ENCODE measurements around the gene TMEM39B.
"Not testable (repeated sequence)": the region's sequence is repeated elsewhere in the genome, so short reads cannot be mapped to it uniquely, and the experiment has no call there.

Gene TMEM39B

DNA sequence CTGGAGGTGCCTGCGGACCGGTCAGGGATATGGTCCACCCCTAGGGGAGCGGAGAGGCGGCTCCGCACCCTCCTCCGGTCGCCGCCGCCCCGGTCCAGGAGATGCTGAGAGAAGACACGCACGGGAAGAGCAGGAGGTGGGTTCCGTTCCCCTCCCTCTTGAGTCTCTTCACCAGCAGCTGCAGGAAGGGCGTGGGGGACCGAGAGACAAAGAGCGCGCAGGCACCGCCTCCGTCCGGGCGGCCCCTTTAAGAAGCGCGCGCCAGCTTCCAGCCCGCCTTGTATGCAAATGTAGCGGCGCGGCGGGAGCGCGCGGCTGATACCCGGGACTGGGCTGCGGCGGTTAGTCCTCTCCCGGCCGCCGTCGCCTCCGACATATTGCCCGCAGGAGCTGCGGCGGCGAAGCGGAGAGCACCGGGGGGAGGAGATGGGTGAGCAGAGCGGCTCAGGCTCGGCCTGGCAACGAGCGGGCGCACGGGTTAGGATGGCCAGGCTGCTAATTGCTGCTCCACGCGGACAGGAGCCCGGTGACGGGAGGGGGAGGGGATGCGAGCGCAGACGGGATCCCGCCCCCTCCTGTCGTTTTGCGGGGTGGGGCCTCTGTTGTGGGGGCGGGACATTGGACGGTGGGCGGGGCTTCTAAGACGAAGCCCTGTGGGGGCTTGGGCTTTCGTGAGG, at the start of gene TMEM39B:
Gene TMEM39B (plus strand): TSS at position 318 of the 677 bp plus-strand sequence. CDS start 109 bp downstream, at position 427.
- DNase-seq (ENCODE audit: low spot score), result peak; percentile 95

DNA sequence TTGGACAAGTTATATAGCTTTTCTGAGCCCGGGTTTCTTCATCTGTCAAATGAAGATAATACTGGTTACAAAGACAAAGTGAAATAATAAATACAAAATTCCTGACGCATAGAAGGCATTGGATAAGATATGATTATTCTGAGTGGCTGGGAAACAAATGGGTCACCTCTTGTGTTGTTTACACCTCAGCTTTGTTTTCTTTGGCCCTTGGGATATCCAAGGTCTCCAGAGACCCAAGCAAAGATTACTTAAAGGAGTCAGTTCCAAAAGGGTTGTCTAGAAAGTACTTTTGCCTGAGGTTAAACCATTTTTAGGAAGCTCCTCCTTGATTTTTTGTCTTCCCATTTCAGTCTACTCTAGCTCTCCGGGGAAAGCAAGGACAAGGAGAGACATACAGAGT, 49.4 kb upstream of the TMEM39B start:
- DNase-seq (ENCODE audit: low spot score), result no peak

DNA sequence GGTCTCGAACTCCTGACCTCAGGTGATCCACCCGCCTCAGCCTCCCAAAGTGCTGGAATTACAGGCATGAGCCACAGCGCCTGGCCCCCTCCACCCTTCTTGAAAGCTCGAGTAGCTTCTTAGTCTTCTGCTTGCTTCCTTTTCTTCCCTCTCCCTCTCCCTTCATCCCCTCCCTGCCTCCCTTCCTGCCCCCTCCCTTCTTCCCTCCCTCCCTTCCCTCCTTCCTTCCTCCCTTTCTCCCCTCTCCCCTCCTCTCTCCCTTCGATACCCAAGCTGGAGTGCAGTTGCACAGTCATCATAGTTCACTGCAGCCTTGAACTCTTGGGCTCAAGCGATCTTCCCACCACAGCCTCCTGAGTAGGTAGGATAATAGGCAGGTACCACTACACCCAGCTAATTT, 47.2 kb upstream of the TMEM39B start:
- DNase-seq (ENCODE audit: low spot score), result no peak

DNA sequence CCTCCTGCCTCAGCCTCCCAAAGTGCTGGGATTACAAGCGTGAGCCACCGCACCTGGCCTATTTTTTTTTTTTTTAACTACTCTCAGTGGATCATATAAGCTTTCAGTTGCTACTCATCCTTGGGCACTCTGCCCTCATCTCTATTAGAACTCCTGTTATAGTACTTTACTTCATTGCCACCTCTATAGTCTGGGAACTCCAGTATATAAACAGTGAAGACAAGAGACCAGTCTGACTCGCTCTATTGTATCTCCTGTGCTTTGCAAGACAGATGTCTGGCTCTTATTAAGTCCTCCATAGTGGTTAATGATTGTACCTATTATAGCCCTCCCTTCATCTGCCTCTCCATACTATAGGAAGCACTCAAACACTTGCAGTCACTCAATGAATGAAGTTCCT, 44.0 kb upstream of the TMEM39B start:
- no peak for DNase-seq (ENCODE audit: low spot score)

DNA sequence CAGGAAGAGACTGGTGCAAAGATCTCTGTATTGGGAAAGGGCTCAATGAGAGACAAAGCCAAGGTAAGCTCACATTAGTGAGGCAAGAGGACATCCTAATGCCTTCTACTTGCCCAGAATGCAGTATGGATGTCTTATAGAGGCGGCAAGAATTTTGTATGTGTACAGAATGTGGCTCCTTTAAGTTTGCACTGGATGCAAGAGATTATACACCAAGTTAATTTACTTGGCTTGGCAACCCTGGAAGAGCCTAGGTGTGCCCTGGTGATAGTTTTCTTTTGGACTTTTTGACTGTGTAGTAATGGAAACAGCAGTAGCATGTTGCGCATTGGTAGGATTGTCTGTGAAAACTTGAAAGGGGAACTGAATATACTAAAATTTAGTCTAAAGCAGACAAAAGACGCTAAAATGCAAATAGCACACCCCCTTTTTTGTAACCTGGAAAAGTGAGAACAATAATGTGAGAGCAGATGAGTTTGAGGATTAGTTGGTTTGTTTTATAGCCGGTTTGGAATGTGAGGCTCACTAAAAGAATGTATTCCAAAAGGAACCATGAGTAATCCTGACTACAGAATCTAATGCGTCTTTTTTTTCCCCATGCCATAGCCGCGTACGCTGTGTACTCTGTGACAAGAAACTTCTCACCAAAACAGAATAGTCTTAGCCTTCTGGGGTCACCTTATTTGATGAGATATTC, 41.0 kb upstream of the TMEM39B start:
- DNase-seq (ENCODE audit: low spot score), result no peak

DNA sequence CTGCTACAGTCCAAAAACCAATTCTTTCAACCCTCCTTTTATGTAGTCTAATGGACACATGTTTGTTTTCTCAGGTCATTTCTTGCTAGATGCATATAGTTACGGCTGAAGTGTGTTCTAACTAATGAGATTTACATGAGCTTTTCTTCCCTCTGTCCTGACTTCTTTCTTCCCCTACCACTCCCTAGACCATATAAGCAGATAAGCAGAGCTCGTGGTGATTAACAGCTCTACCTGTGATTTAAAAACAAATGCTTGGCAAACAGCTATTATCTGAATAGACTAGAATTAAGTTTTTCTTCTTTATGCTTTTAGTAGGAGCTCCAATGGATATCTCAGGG, 40.5 kb upstream of the TMEM39B start:
- DNase-seq (ENCODE audit: low spot score), result no peak

DNA sequence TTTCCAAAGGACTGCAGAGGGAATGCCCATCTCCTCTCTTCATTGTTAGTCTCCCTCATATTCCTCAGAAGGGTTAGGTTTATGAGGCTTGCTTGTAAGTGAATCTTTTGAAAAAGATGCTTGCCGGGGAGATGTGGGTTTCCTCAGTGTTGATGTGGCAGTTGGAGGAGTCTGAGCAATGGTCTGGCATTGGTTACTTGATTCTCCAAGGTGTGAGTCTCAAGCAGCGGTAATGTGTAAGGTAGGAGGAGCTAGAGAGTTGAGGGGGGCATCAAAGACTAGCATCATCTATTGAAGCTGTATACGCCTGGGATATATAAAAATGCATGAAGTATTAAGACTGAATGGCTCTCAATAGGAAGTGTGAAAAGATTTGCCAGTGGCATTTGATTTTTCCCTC, 37.6 kb upstream of the TMEM39B start:
- DNase-seq (ENCODE audit: low spot score), result no peak

DNA sequence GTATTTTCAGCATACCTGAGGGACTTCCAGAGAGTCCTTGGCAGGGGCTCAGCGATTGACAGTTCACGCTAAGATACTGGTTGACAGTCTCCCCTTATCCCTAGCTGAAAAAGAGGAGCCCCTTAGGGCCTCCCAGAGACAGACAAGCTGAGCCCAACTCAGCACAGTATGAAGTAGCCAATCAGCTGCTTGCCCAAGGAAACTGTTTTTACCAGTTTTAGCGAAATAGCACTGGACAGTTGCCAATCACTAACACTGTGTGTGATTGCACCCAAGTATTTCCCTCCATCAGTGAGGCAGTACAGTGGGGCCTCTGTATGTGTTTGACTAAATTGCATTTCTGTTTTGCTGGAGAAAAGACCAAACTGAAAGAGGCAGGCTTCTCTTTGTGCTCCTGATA, 32.0 kb upstream of the TMEM39B start:
- no peak for DNase-seq (ENCODE audit: low spot score)

DNA sequence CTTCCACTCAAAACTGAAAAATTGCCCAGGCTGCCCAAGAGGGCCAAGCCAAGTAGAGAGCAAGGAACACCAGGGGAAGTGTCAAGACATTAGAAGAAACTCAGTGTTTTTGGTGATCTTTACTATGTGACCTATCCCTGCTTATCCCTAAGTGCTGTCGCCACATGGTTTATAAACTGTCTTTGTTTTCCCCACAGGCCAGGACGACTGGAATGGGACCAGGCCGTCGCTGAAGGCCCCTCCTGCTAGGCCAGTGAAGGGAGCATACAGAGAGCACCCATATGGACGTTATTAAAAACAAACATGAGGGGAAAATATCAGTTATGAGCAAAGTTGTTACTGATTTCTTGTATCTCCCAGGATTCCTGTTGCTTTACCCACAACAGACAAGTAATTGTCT, 30.4 kb upstream of the TMEM39B start:
- no peak for DNase-seq (ENCODE audit: low spot score)

DNA sequence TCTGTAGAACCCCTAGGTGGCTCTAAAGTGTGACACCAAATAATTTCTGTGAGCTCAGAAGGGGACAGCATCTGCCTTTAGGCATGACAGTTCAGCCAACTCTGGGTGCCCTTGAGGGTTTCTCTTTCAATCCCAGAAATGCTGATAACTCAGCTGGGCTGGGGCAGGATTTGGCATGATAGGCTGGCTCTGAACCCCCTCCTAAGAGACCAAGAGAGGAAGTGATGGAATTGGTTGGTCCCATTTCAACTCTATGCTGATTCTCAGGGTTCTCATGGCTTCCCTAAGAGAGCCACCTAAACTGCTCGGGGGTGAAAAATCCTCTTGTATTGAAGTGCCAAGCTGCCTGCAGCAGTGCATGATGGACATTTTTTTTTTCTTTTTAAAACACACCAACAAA, 28.5 kb upstream of the TMEM39B start:
- no peak for DNase-seq (ENCODE audit: low spot score)

DNA sequence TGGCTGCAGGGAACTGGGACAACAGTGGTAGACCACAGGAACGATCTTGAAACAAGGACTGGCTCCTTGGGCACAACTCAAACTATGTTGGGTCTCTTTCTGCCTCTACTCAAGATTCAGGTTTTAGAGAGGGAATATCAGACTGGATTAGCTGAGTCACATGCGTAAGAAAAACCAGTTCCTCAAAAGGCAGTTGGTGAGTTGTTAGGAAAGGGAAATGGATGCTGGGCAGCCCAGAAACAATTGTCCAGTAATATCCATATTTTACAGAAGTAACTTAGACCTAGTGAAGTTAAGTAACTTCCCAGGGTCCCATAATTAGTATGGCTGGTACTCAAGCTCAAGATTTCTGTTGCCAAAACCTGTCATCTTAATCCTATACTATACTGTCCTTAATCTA, 27.0 kb upstream of the TMEM39B start:
- DNase-seq (ENCODE audit: low spot score), result no peak

DNA sequence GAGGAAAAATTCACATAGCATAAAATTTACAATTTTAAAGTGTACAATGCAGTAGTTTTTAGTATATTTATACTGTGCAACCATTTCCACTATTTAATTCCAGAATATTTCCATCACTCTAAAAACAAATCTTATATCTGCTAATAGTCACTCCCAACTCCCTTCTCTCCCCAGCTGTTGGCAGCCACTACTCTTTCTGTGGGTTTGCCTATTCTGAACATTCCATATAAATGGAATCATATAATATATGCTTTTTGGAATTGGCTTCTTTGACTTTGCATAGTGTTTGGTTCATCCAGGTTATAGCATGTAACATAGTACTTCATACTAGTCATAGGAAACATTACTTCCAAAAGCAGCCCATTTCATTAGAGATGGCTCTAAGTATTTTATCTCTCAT, 25.0 kb upstream of the TMEM39B start:
- no peak for DNase-seq (ENCODE audit: low spot score)

DNA sequence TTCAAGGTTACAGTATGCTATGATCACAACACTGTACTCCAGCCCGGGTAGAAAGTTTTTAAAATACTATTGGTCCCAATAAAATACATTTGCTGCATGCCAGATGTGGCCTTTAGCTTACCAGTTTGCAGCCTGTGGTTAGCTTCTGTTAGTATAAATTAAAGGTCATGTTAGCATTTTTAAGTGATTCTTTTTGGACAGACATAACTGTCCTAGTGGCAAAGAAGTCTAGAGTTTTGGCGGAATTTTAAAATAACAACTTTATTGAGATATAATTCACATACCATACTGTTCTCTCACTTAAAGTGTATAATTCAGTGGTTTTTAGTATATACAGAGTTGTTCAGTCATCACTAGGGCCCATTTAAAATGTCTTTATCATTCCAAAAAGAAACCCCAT, 24.3 kb upstream of the TMEM39B start:
- no peak for DNase-seq (ENCODE audit: low spot score)

DNA sequence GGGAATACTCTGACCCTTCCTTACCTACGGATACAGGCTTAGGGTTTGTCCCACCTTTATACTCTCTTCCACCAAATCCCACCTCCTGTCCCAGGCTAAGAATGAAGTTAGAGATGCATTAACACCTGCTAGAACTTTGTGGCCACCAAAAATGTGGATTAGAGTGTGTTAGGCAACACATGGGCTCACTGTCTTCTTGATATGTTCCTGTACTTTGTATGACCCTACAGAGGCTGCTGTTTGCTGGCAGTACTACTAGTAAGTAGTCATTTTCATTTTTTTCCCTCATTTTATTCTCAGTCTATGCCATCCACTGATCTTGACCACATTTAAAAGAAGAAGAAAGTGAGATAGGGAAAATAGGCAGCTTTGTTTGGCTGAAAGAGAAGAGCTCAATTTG, 21.0 kb upstream of the TMEM39B start:
- DNase-seq (ENCODE audit: low spot score), result no peak

DNA sequence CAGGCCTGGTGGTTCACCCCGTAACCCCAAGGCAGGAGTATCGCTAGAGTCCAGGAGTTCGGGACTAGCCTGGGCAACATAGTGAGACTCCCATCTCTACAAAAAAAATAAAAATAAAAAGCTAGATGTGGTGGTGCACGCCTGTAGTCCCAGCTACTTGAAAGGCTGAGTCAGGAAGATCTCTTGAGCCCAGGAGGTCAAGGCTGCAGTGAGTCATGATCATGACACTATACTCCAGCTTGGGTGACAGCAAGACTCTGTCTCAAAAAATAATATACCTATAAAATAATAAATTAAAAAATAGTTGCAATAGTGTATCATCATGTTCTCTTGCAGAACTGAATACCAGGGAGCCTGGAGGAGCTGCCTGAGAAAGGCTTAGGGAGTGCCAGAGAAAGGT, 19.9 kb upstream of the TMEM39B start:
- DNase-seq (ENCODE audit: low spot score), result no peak

DNA sequence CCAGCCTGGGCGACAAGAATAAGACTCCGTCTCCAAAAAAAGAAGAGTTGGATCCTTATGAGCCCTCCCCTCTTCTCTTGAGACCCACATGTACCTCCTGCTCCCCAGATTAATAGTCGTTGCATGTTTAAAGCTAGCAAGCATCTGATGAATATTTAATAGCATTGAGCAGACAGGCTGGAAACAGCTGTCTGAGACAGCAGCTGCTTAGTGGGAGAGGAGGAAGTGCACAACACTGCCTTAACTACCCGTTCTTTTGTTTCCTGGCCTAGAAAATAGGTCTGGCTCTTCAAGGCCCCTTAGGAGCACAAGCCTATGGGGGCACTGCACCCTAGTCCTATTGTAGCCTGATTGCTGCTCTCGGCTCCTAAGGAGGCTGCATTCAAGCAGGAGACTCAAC, 17.3 kb upstream of the TMEM39B start:
- no peak for DNase-seq (ENCODE audit: low spot score)

DNA sequence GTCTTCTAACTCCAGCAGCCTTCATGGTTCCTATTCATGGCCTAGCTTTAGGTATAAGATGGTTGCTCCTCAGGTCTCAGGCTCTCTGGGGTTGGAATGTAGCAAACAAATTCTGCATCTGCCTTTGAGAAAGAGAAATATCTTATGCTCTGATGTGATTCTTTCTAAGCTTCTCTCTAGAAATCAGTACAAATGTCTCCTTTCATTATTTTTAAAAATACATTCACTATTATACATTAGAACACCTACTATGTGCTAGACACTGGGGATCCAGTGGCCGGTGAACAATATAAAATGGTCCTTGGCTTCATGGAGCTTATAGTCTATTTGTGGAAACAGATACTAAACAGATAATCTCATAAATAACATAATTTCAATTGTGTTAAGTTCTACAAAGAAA, 16.1 kb upstream of the TMEM39B start:
- DNase-seq (ENCODE audit: low spot score), result no peak

DNA sequence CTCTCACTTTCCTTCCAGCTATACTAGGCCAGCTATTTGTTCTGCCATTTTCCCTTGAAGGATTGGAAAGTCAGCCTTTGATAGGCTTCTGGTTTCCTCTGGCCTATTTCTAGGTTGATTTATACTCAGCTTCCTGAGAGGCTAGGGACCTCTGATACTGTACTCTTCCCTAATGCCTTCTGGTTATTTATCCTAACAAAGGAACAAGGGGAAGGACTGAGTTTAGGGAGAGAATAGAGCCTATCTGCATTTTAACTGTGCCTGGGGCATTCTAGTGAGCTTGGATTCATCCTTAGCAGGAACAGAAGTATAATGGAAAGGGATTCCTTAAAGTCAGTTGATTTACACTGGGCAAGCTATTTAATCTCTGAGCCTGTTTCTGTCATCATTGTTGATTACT, 11.8 kb upstream of the TMEM39B start:
- no peak for DNase-seq (ENCODE audit: low spot score)

DNA sequence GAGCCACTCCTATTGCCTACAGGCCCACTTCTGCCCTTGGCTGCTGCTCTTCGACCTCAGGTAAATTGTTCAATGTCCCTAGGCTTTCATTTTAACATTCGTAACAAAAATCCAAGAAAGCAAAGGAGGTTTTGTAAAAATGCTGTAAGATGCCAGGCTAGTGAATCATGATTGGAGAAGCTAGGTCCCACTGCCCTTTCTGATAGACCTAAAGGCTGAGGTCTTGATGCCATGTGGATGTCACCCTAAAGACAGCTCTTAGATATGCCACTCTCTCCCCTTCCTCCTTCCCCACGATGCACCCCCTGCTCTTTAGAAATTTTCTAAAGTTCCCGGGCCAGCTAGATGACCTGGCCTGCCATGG, 9.9 kb upstream of the TMEM39B start:
- no peak for DNase-seq (ENCODE audit: low spot score)

DNA sequence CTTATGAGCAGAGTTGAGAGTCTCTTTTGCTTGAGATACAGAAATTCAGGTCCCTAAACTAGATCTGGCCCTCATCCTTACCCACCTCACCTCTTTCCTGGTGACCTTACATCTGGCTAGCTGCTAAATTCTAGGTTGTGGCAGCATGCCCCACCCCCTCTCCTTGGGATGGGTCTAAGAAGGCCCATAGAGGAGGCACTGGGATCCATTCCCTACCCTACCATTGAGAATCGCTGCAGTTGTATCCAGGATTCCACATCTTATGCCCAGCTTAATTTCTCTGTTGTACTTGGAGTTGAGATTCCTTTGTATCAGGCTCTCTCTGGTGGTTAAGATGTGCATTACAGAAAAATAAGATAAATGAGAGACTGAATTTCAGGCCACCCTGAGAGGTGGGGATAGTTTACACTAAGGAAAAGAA, 9.5 kb upstream of the TMEM39B start:
- peak; percentile 16 for DNase-seq (ENCODE audit: low spot score)

DNA sequence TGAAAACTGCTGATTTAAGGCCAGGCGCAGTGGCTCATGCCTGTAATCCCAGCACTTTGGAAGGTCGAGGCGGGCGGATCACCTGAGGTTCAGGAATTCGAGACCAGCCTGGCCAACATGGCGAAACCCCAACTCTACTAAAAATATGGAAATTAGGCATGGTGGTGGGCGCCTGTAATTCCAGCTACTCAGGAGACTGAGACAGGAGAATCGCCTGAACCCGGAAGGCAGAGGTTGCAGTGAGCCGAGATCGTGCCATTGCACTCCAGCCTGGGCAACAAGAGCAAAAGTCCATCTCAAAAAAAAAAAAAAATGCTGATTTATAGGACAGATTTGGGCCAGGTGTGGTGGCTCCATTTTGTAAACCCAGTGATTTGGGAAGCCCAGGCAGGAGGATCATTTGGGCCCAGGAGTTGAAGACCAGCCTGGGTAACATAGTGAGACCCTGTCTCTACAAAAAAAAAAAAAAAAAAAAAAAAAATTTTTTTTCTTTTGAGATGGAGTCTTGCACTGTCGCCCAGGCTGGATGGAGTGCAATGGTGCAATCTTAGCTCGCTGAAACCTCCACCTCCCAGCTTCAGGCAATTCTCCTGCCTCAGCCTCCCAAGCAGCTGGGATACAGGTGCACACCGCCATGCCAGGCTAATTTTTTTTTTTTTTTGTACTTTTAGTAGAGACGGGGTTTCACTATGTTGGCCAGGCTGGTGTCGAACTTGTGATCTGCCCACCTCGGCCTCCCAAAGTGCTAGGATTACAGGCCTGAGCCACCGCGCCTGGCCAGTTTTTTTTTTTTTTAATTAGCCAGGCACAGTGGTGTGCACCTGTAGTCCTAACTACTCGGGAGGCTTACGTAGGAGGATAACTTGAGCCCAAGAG, 6.9 kb upstream of the TMEM39B start:
- DNase-seq (ENCODE audit: low spot score), result not testable (repeated sequence)

DNA sequence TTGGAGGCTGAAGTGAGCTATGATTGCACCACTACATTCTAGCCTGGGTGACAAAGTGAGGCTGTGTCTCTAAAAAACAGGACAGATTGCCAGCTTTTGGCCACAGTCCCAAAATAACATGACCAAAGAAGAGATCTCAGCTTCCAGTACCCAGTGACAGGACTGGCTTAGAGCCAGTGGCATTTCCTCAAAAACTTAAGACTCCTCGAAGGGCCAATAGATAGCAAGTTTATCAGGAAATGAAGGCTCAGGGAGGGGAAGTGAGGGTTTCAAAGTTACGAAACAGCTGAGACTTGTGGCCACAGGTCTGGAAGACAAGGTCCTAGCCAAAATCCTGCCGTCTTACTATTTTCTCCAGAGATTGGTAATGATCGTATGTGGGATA, 6.3 kb upstream of the TMEM39B start:
- peak; percentile 45 for DNase-seq (ENCODE audit: low spot score)

DNA sequence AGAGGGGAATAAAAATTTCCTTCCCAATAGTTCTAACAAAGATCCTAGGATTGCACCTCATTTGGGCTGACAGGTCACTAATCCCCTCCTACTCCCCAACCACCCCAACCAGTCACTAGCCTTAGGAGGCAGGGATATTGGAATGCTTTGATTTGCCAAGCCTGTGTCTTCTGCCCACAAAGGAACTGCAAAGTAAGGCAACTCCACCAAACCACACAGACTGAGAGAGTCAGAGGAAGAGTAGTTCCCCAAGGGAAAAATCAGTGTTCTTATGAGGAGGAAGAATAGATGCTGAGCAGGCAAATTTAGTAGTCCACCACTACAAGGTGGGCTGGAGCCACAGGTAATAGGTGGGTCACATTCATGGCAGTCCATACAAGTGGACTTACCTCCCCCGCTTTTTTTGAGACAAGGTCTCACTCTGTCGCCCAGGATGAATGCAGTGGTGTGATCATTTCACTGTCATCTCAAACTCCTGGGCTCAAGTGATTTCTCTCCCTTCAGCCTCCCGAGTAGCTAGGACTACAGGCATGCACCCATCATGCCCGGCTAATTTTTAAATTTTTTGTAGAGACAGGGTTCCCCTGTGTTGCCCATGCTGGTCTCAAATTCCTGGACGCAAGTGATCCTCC, 3.7 kb upstream of the TMEM39B start:
- DNase-seq (ENCODE audit: low spot score), result no peak
